Neural progenitor cell (in vitro differentiated cells): ENCODE results near the gene GPA33.

Experiments
- EZH2 ChIP-seq: fragments of 200-600 bp; sonication (generic); IDR thresholded peaks from 2 replicates; pipeline ENCODE4 v1.6.1; 2017; ENCODE audit warnings: antibody characterized with exemption, mild to moderate bottlenecking, moderate library complexity
- EZH2phosphoT487 ChIP-seq: fragments of 200-600 bp; sonication (generic); IDR thresholded peaks from 2 replicates; pipeline ENCODE4 v1.6.1; 2017; ENCODE audit warnings: antibody characterized with exemption
- TF ChIP-seq, protein P1 (sequence below): fragments of 200-600 bp; sonication (generic); IDR thresholded peaks from 2 replicates; pipeline ENCODE4 v1.5.1; 2017; ENCODE audit warnings: antibody characterized with exemption, mild to moderate bottlenecking

DNA sequence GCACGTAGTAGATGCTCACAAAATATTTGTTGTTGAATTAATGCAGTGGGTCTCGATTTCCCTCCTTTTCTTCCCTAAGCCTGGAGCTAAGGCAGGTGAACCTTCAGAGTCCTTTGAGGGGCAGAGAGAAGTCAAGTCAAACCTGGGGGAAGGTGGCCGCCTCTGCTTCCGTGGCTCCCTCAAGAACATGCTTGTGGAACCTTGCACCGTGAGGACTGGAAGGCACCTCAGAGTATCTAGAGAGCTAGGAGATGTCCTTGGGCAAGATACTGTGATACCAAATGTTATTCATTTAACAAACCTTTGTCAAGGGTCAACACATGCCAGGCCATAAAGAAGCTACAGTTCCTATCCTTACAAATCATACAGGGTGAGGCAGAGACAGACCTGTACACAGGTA lies 38.3 kb downstream of the GPA33 start:
- TF ChIP-seq, protein P1, sequence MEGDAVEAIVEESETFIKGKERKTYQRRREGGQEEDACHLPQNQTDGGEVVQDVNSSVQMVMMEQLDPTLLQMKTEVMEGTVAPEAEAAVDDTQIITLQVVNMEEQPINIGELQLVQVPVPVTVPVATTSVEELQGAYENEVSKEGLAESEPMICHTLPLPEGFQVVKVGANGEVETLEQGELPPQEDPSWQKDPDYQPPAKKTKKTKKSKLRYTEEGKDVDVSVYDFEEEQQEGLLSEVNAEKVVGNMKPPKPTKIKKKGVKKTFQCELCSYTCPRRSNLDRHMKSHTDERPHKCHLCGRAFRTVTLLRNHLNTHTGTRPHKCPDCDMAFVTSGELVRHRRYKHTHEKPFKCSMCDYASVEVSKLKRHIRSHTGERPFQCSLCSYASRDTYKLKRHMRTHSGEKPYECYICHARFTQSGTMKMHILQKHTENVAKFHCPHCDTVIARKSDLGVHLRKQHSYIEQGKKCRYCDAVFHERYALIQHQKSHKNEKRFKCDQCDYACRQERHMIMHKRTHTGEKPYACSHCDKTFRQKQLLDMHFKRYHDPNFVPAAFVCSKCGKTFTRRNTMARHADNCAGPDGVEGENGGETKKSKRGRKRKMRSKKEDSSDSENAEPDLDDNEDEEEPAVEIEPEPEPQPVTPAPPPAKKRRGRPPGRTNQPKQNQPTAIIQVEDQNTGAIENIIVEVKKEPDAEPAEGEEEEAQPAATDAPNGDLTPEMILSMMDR, result no peak
- TF ChIP-seq EZH2 (no peak), EZH2phosphoT487 (no peak)
